Neural progenitor cell (in vitro differentiated cells): ENCODE results near the gene TRPM6.

ENCODE experiments used
- EZH2 ChIP-seq: fragments of 200-600 bp; sonication (generic); IDR thresholded peaks from 2 replicates; pipeline ENCODE4 v1.6.1; 2017; ENCODE audit warnings: antibody characterized with exemption, mild to moderate bottlenecking, moderate library complexity
- EZH2phosphoT487 ChIP-seq: fragments of 200-600 bp; sonication (generic); IDR thresholded peaks from 2 replicates; pipeline ENCODE4 v1.6.1; 2017; ENCODE audit warnings: antibody characterized with exemption
- TF ChIP-seq, protein P1 (sequence below): fragments of 200-600 bp; sonication (generic); IDR thresholded peaks from 2 replicates; pipeline ENCODE4 v1.5.1; 2017; ENCODE audit warnings: antibody characterized with exemption, mild to moderate bottlenecking

DNA sequence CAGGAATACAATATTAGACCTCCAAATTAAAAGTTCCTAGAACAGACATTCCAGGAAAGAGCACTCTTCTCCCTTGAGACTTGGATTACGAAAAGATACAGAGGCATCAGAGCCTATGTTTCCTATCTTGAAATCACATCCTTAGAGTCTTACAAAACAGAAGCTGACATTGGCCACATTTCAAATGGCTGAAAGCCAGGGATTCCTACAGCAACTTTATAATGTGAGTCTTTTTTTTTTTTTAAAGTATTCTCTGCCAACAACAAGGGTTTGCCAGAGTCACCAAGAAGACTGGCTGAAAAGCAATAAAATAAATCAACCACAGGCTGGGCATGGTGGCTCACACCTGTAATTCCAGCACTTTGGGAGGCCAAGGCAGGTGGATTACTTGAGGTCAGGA lies 63.1 kb downstream of the TRPM6 start:
- TF ChIP-seq, protein P1, sequence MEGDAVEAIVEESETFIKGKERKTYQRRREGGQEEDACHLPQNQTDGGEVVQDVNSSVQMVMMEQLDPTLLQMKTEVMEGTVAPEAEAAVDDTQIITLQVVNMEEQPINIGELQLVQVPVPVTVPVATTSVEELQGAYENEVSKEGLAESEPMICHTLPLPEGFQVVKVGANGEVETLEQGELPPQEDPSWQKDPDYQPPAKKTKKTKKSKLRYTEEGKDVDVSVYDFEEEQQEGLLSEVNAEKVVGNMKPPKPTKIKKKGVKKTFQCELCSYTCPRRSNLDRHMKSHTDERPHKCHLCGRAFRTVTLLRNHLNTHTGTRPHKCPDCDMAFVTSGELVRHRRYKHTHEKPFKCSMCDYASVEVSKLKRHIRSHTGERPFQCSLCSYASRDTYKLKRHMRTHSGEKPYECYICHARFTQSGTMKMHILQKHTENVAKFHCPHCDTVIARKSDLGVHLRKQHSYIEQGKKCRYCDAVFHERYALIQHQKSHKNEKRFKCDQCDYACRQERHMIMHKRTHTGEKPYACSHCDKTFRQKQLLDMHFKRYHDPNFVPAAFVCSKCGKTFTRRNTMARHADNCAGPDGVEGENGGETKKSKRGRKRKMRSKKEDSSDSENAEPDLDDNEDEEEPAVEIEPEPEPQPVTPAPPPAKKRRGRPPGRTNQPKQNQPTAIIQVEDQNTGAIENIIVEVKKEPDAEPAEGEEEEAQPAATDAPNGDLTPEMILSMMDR: no peak
- TF ChIP-seq EZH2 (no peak), EZH2phosphoT487 (no peak)
